ENCODE measurements around the gene PADI3.

The PADI3 gene

DNA sequence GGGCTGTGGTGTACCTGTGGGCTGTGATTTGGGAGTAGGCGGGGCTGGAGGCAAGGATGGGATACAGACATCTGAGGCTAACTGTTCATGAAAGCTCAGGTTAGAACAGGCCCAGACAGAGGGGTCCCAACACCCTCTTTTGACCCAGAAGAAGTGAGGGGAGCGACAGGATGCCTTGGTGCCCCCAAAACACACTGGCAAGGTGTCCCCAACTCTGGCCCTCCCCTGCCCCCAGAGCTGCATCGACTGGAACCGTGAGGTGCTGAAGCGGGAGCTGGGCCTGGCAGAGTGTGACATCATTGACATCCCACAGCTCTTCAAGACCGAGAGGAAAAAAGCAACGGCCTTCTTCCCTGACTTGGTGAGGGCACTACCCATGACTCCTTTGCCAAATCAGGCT is 31.5 kb downstream of the PADI3 start:
- TF ChIP-seq, protein P1, sequence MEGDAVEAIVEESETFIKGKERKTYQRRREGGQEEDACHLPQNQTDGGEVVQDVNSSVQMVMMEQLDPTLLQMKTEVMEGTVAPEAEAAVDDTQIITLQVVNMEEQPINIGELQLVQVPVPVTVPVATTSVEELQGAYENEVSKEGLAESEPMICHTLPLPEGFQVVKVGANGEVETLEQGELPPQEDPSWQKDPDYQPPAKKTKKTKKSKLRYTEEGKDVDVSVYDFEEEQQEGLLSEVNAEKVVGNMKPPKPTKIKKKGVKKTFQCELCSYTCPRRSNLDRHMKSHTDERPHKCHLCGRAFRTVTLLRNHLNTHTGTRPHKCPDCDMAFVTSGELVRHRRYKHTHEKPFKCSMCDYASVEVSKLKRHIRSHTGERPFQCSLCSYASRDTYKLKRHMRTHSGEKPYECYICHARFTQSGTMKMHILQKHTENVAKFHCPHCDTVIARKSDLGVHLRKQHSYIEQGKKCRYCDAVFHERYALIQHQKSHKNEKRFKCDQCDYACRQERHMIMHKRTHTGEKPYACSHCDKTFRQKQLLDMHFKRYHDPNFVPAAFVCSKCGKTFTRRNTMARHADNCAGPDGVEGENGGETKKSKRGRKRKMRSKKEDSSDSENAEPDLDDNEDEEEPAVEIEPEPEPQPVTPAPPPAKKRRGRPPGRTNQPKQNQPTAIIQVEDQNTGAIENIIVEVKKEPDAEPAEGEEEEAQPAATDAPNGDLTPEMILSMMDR (IDR thresholded peaks at IDR 0.05; ENCODE audit: low read depth, low read length) = no peak
- H3K4me3 ChIP-seq (ENCODE audit: low read depth, low read length) = no peak overlapping the region

DNA sequence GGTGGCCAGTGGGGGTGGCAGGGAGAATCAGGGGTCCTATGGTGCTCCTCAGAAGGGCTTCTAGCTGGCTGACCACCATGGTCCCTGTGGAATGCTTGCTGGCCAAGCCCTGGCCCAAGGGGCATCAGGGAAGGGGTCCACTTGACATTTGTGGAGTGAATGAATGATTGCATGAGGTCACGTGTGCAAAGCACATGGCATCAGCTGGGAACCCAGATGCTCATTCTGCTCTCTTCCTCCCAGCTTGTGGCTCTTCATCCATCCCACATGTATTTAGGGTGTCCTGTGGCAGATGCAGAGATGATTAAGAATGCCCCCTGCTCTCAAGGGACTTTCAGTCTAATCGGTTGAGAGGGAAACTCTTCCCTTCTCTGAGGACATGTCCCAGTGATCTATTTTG is 32.0 kb downstream of the PADI3 start:
- H3K4me3 ChIP-seq (ENCODE audit: low read depth, low read length) = no peak overlapping the region
- TF ChIP-seq, protein P1 (IDR thresholded peaks at IDR 0.05; ENCODE audit: low read depth, low read length) = no peak

DNA sequence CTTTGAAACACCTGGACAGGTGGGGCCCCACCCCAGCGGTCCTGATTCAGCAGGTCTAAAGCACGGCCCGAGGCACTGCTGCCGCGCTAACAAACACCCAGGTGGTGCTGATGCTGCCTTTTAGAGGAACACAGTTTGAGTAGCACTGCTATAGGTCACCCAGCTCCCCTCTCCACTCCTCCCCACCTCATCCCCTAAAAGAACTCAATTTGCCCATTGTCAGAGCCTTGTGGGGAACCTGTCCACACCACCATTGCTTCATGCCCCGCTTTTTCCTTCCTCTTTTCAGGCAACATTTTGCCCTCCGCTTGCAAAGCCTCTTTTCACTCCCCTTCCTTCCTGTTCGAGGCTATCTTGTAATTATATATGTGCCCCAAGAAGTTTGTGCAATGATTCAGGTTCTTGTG is 32.9 kb downstream of the PADI3 start:
- TF ChIP-seq, protein P1 (IDR thresholded peaks at IDR 0.05; ENCODE audit: low read depth, low read length) = no peak
- no peak overlapping the region for H3K4me3 ChIP-seq (ENCODE audit: low read depth, low read length)

DNA sequence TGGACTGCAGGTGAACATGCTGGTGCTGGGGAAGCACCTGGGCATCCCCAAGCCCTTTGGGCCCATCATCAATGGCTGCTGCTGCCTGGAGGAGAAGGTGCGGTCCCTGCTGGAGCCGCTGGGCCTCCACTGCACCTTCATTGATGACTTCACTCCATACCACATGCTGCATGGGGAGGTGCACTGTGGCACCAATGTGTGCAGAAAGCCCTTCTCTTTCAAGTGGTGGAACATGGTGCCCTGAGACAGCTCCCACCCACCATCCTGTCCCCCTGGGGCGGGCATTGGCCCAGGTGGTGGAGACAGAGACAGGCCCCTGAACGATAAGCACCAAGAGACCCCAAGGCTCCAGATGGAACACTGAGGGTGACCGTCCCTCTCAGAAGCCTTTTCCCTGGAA is 33.9 kb downstream of the PADI3 start:
- H3K4me3 ChIP-seq (ENCODE audit: low read depth, low read length) = no peak overlapping the region
- TF ChIP-seq, protein P1 (IDR thresholded peaks at IDR 0.05; ENCODE audit: low read depth, low read length) = no peak

DNA sequence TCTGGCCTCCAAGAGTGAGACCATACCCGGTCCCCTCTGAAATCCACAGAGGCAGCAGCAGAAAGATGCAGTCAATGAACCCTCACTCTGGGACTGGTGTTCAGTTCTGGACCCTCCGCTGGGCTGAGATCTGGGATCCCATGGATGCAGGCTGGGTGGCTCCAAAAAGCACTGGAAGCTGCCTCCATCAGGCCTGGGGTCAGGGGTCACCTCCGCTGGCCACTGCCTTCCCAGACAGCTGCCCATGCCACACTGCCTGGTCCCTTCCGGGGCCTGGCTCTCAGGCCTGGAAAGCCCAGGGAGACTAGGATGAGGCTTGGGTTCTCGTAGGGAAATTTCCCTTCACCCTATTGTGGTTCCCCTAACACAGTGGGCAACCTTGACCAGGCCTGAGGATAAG is 37.7 kb downstream of the PADI3 start:
- TF ChIP-seq, protein P1 (IDR thresholded peaks at IDR 0.05; ENCODE audit: low read depth, low read length) = no peak
- H3K4me3 ChIP-seq (ENCODE audit: low read depth, low read length) = no peak overlapping the region

DNA sequence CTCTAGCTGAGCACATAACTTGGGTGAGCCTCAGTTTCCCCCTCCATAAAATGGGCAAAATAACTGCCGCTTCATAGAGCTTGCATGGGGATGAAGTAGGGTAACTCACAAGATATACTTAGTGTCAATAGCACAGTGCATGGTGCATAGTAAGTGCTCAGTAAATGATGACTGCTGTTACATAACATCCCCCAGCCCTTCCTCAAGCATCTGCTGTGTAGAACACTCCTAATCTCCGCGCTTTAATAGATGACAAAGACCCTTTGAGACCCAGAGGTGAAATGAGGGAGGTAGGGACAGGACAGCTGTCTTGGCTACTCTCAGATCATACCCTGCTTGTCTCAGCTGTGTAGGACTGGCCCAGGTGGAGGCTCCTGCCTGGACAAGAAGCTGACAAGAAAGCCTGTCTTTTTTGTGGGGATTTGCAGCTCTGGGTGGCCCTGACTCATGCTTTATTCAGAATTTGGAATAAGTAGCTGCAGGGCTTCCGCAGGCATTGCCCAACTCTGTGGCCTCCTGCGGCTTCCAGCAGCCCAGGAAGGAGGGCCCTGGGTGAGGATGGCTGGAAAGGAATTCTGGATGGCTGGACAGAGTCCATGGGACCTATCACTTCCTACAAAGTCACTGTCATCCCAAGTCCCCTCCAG is 38.4 kb downstream of the PADI3 start:
- no peak overlapping the region for H3K4me3 ChIP-seq (ENCODE audit: low read depth, low read length)
- TF ChIP-seq, protein P1 (IDR thresholded peaks at IDR 0.05; ENCODE audit: low read depth, low read length) = no peak

DNA sequence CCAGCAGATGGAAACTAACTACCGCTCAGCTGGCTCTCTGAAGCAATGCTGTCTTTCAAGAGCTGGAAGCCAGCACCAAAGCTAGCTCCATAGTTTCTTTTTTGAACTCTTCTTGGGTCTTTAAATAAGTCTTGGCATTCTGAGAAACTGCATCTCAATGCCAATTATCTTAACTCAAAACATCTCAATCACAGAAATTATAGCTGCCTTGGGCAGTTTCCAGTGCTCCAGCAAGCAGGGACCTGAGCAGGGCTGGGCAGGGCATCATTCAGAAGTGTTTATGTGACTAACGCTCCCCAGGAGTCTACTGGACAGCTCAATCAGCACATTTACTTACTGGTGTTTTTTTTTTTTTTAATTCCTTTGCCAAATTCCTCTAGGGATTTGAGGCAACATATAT is 40.8 kb downstream of the PADI3 start:
- H3K4me3 ChIP-seq (ENCODE audit: low read depth, low read length) = no peak overlapping the region
- TF ChIP-seq, protein P1 (IDR thresholded peaks at IDR 0.05; ENCODE audit: low read depth, low read length) = no peak

Data from WI38 (cell line).